ENCODE measurements around the gene PDRG1.

- no peak for TF ChIP-seq POLR2AphosphoS5 (IDR thresholded peaks at IDR 0.05)
- TF ChIP-seq EZH2 (IDR thresholded peaks at IDR 0.05; ENCODE audit: borderline replicate concordance, insufficient read depth, low read length, poor library complexity, severe bottlenecking): no peak
- no peak for TF ChIP-seq MXI1 (conservative IDR thresholded peaks at IDR 0.05; ENCODE audit: poor library complexity, severe bottlenecking)
- no peak for TF ChIP-seq EP300 (conservative IDR thresholded peaks at IDR 0.05; ENCODE audit: poor library complexity, severe bottlenecking)
- TF ChIP-seq CTCF (IDR thresholded peaks at IDR 0.05; ENCODE audit: poor library complexity, severe bottlenecking): no peak
Measured at GRCh38 chr20:31894980-31895675, 56.7 kb downstream of the PDRG1 start.
